ENCODE measurements around the gene MRPL47. TPM values are rescaled to one million over a fixed set of nuclear protein-coding genes. Genes with fewer than 3 reads are reported as not detected.

The MRPL47 gene
- total RNA-seq, 1 experiment from 2014 or later, result 75.5 TPM

DNA sequence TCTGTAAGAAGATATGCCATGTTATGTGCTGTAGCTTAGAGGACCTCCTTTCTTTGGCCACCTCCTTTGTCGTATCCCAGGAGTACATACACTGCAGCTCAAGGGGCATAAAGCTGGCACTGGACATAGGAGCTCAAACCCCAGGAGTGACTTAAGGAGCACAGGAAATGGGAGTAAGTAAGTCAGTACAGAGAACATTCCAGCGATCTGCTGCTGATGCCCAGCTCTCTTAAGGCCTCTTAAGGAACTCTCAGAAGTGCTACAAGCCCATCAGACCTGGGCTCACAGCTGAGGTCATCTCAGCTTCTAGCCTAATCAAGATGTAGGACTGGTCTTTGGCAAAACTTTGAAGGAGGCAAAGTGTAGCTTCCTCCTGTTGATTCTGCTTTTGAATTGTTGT lies 63.3 kb downstream of the MRPL47 start:
- H3K9ac ChIP-seq (ENCODE audit: extremely low read depth, insufficient read length, low read length), result no peak overlapping the region
- no peaks in the 10 kb centered on the region for H4K20me1 ChIP-seq (ENCODE audit: control insufficient read depth, insufficient read depth, insufficient read length)
- no peak overlapping the region; a peak in 1 of 7 replicates for H3K27ac Mint-ChIP-seq
- H3K9me3 ChIP-seq (ENCODE audit: control insufficient read depth, low read depth, low read length), result no peaks in the 10 kb centered on the region
- no peak overlapping the region for H3K14ac ChIP-seq (ENCODE audit: insufficient read depth, low read length)
- no peak overlapping the region for H2AFZ ChIP-seq (ENCODE audit: low read length)
- no peak overlapping the region for H3K56ac ChIP-seq (ENCODE audit: insufficient read length, low read depth, low read length)
- no CpG with 5 or more reads among the region's 2 CpGs for WGBS (ENCODE audit: extremely low coverage, insufficient read length, low lambda C conversion rate)
- peaks cover 2 to 3% of the 10 kb centered on the region in 2 experiments; a peak in 2 of 4 replicates for H3K4me1 Mint-ChIP-seq
- H2BK120ac ChIP-seq (ENCODE audit: low read depth, low read length, poor library complexity, severe bottlenecking), result no peak overlapping the region
- H3K9me3 Mint-ChIP-seq, result no peaks in the 10 kb centered on the region; a peak in 1 of 5 replicates
- no peaks in the 10 kb centered on the region for H3K79me1 ChIP-seq (ENCODE audit: insufficient read depth, low read depth, low read length, poor library complexity, severe bottlenecking)
- no peaks in the 10 kb centered on the region for H3K27me3 ChIP-seq (ENCODE audit: insufficient read depth, low read length)
- H2BK15ac ChIP-seq (ENCODE audit: low read depth, low read length), result no peak overlapping the region
- no peak overlapping the region for H3K18ac ChIP-seq (ENCODE audit: insufficient read length, low read depth, low read length)
- H3K4me1 ChIP-seq (ENCODE audit: insufficient read depth, low read length), result no peaks in the 10 kb centered on the region
- H4K8ac ChIP-seq (replicated peaks; ENCODE audit: insufficient read length, low read depth, low read length), result no peak overlapping the region
- H4K91ac ChIP-seq (ENCODE audit: insufficient read length, low read depth, low read length), result no peak overlapping the region
- no peaks in the 10 kb centered on the region for H3K79me2 ChIP-seq (ENCODE audit: insufficient read depth, low read length)
- no peak overlapping the region for H2BK5ac ChIP-seq (ENCODE audit: insufficient read length, low read length)
- no peak for DNase-seq
- no peak overlapping the region for H2AK5ac ChIP-seq (ENCODE audit: insufficient read length, low read length)
- no peaks in the 10 kb centered on the region for H3K23me2 ChIP-seq (ENCODE audit: insufficient read length, low read depth, low read length, poor library complexity, severe bottlenecking)
- peaks cover 1% of the 10 kb centered on the region; the same call in 1 of the 2 replicates for H3K27me3 Mint-ChIP-seq (ENCODE audit: low read depth)
- no peak overlapping the region for H3K27ac ChIP-seq (ENCODE audit: insufficient read length, low read depth, low read length)
- no peak overlapping the region for H2BK20ac ChIP-seq (ENCODE audit: low read depth, low read length, poor library complexity, severe bottlenecking)
- H2BK12ac ChIP-seq (ENCODE audit: insufficient read length, low read depth, low read length), result no peak overlapping the region
- H4K5ac ChIP-seq (ENCODE audit: insufficient read length, low read depth, low read length), result no peak overlapping the region
- no peak overlapping the region for H3K4me3 Mint-ChIP-seq
- H3K36me3 Mint-ChIP-seq (ENCODE audit: insufficient read depth in 1 of 3, low read depth in 3 of 3), result no peaks in the 10 kb centered on the region
- no peak for TF ChIP-seq CTCF (conservative IDR thresholded peaks at IDR 0.05)
- no peak overlapping the region for H3K4me2 ChIP-seq (ENCODE audit: insufficient read depth, insufficient read length, low read length)
- H3T11ph ChIP-seq (ENCODE audit: low read length), result no peak overlapping the region
- H3K23ac ChIP-seq (ENCODE audit: insufficient read length, low read depth, low read length), result no peak overlapping the region
- no peak overlapping the region for H3K4ac ChIP-seq (ENCODE audit: low read depth, low read length)

Other genes starting within 250 kb of the MRPL47 start
- 24.2 and 25.0 TPM in 2 replicates for gene GNB4, start 153.2 kb downstream of the MRPL47 start, total RNA-seq (2021)
- 74.5 and 83.2 TPM in 2 replicates for gene ACTL6A, start 41.7 kb downstream of the MRPL47 start, total RNA-seq (2021)
- gene NDUFB5, start 156 bp upstream of the MRPL47 start, total RNA-seq (2021), result 78.9 and 84.5 TPM in 2 replicates
- gene USP13, start 48.4 kb upstream of the MRPL47 start, total RNA-seq (2021), result 26.0 and 26.7 TPM in 2 replicates